GM18517 (cell line): ENCODE results near the gene ROR1.
A peak's percentile ranks its signal among the peaks of the same experiment; 100 is the strongest.

Source experiments
- ATAC-seq: cut with Tn5 transposase; IDR thresholded peaks from one replicate; pipeline ENCODE4 v1.9.1; 2021; ENCODE audit warnings: mild to moderate bottlenecking, moderate library complexity; ENCODE audit not compliant: unreplicated experiment

ROR1 gene

GRCh38 chr1:63924600-63924999 lies 150.8 kb downstream of the ROR1 start:
- ATAC-seq: no peak

- ATAC-seq: no peak
Measured at GRCh38 chr1:63928186-63929105, 154.6 kb downstream of the ROR1 start.

- ATAC-seq: no peak
Measured at GRCh38 chr1:63929106-63929478, 155.3 kb downstream of the ROR1 start.

GRCh38 chr1:63931468-63931867 lies 157.7 kb downstream of the ROR1 start:
- ATAC-seq: no peak

GRCh38 chr1:63934697-63935096 lies 160.9 kb downstream of the ROR1 start:
- no peak for ATAC-seq

GRCh38 chr1:63935143-63935542 lies 161.3 kb downstream of the ROR1 start:
- ATAC-seq: peak; percentile 30

- ATAC-seq: peak; percentile 52
Measured at GRCh38 chr1:63935553-63935952, 161.7 kb downstream of the ROR1 start.

GRCh38 chr1:63936276-63936675 lies 162.5 kb downstream of the ROR1 start:
- ATAC-seq: no peak

GRCh38 chr1:63936801-63937200 lies 163.0 kb downstream of the ROR1 start:
- no peak for ATAC-seq

GRCh38 chr1:63937461-63938022 lies 163.7 kb downstream of the ROR1 start:
- ATAC-seq: no peak

- no peak for ATAC-seq
Measured at GRCh38 chr1:63940440-63940839, 166.6 kb downstream of the ROR1 start.

GRCh38 chr1:63943393-63943792 lies 169.6 kb downstream of the ROR1 start:
- no peak for ATAC-seq

GRCh38 chr1:63945943-63946342 lies 172.1 kb downstream of the ROR1 start:
- ATAC-seq: no peak

- no peak for ATAC-seq
Measured at GRCh38 chr1:63946866-63947491, 173.2 kb downstream of the ROR1 start.

- no peak for ATAC-seq
Measured at GRCh38 chr1:63947904-63948303, 174.1 kb downstream of the ROR1 start.

- no peak for ATAC-seq
Measured at GRCh38 chr1:63950023-63950422, 176.2 kb downstream of the ROR1 start.

- no peak for ATAC-seq
Measured at GRCh38 chr1:63951059-63951946, 177.5 kb downstream of the ROR1 start.

- no peak for ATAC-seq
Measured at GRCh38 chr1:63954187-63954586, 180.4 kb downstream of the ROR1 start.

GRCh38 chr1:63955370-63956145 lies 181.7 kb downstream of the ROR1 start:
- ATAC-seq: no peak

- no peak for ATAC-seq
Measured at GRCh38 chr1:63958556-63958955, 184.7 kb downstream of the ROR1 start.
